ENCODE measurements around the gene TRPV3.
"Not testable (repeated sequence)": the region's sequence is repeated elsewhere in the genome, so short reads cannot be mapped to it uniquely, and the experiment has no call there.

TRPV3 gene

DNA sequence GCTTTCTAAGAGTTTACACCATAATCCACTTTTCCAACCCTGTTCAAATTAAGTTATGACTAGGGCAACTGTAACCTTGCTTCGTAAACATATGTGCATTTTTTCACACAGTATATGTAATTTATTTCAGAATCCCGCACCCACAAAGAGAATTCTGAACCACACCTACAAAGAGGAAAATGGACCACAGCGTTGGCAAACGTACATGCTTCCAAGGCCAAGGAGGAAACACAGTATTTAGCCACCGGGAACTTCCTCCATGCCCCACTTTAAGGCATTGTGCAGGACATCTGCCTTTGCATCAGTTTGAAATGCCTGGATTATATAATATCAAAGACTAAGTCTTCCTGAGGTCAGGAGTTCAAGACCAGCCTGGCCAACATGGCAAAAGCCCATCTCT is 88.1 kb downstream of the TRPV3 start:
- DNase-seq, result no peak

DNA sequence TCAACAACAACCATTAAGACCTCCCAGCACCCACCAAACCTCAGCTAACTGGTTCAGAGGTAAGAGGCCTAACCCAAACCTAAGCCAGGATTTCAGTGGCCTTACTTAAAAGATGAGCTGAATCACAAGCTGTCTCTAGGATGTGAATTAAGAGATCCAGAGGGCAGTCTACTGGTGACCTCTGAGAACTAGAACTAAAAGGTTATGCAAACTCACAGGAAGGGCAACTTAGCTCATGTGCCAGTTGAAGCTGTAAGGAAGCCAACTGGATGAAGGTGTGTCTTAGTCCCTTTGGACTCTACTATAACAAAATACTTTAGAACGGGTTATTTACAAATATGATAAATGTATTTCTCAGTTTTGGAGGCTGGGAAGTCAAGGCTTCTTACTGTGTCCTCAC is 91.3 kb downstream of the TRPV3 start:
- not testable (repeated sequence) for DNase-seq
